ENCODE data around the gene GNG13.

GNG13 gene

GRCh38 chr16:830871-831570 is 30.5 kb upstream of the GNG13 start:
- no peak for TF ChIP-seq ZFX (IDR thresholded peaks at IDR 0.05; ENCODE audit: borderline replicate concordance)
- TF ChIP-seq CTCF (IDR thresholded peaks at IDR 0.05): no peak
- H3K27ac ChIP-seq: no peak overlapping the region

- H3K27ac ChIP-seq: no peak overlapping the region
- no peak for TF ChIP-seq CTCF (IDR thresholded peaks at IDR 0.05)
- TF ChIP-seq ZFX (IDR thresholded peaks at IDR 0.05; ENCODE audit: borderline replicate concordance): no peak
Observed at GRCh38 chr16:830107-830870, 29.8 kb upstream of the GNG13 start.

- TF ChIP-seq ZFX (IDR thresholded peaks at IDR 0.05; ENCODE audit: borderline replicate concordance) (no peak), CTCF (IDR thresholded peaks at IDR 0.05) (no peak)
- no peak overlapping the region for H3K27ac ChIP-seq
Observed at GRCh38 chr16:828891-829290, 28.4 kb upstream of the GNG13 start.

GRCh38 chr16:827513-827912 is 27.0 kb upstream of the GNG13 start:
- H3K27ac ChIP-seq: no peak overlapping the region

GRCh38 chr16:825341-826061 is 25.0 kb upstream of the GNG13 start:
- H3K27ac ChIP-seq: no peak overlapping the region
- TF ChIP-seq CTCF (IDR thresholded peaks at IDR 0.05) (no peak), ZFX (IDR thresholded peaks at IDR 0.05; ENCODE audit: borderline replicate concordance) (no peak)

More at GRCh38 chr16:827513-827912, 27.0 kb upstream of the GNG13 start:
- TF ChIP-seq ZFX (IDR thresholded peaks at IDR 0.05; ENCODE audit: borderline replicate concordance) (no peak), CTCF (IDR thresholded peaks at IDR 0.05) (no peak)

GRCh38 chr16:824601-825000 is 24.1 kb upstream of the GNG13 start:
- no peak for TF ChIP-seq CTCF (IDR thresholded peaks at IDR 0.05)
- TF ChIP-seq ZFX (IDR thresholded peaks at IDR 0.05; ENCODE audit: borderline replicate concordance): no peak
- no peak overlapping the region for H3K27ac ChIP-seq

All from 22Rv1 (cell line).